ENCODE data around the gene KCNJ3.

DNA sequence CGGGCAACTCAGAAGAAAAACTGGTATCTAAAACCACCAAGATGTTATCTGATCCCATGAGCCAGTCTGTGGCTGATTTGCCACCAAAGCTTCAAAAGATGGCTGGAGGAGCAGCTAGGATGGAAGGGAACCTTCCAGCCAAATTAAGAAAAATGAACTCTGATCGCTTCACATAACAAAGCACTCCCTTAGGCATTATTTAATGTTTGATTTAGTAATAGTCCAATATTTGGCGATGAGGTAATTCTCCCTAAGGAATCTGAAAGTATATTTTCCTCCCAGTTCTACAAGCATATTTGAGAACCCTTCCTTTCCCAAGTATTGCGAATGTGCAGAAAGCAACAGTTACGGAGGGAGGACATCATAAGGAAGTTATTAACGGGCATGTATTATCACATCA is 156.6 kb downstream of the KCNJ3 start:
- TF ChIP-seq POLR2AphosphoS5 (IDR thresholded peaks at IDR 0.05; ENCODE audit: borderline replicate concordance, low read depth, low read length) (no peak), FOXP2 (optimal IDR thresholded peaks at IDR 0.05; ENCODE audit: control extremely low read depth, extremely low read length, insufficient read depth) (no peak), EZH2 (IDR thresholded peaks at IDR 0.05) (no peak)

Data from SK-N-MC (cell line).